Fibroblast of skin of left quadriceps (primary cell): ENCODE data around the gene SLX9.
"Not testable (repeated sequence)": the region's sequence is repeated elsewhere in the genome, so short reads cannot be mapped to it uniquely, and the experiment has no call there.

ENCODE experiments used
- DNase-seq, 2 experiments: peaks; one replicate each; pipeline ENCODE4 v3.0.0-alpha.2; 2013; ENCODE audit warnings: low read depth in 2 of 2

SLX9 gene

DNA sequence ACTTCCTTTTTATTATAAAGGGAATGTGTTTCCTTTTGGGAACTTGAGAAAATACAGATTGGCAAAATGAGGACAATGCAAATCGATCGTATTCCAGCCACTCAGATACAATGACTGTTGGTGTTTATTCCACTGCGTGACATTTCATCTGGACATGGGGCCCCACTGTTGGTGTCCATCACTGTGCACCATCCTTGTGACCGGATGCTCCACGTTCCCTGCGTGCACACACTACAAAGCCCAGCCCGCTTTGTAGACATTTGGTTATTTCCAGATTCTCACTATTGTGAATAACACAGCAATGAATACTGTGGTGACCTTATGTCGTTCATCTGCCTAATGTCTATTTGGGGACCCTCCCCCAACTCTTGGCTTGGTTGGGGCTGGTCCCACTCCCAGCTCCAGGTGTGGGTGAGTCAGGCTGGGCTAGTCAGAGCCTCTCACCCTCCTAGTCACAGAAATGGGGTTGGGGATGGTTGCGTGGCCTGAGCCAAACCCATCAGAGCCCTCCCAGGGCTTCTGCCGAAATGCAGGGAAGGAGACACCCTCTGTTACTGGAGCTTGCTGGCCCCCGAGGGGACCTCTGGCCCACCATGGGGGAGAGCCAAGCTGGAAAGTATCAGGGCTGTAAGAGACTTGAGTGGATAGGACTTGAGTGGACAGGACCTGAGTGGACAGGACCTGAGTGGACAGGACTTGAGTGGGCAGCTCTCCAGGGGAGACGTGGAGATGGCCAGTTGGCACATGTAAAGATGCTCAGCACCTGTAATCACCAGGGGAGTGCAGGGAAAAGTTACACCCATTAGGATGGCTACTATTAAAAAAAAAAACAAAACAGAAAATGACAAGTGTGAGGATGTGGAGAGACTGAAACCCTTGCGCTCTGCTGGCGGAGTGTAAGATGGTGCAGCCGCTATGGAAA lies 77.5 kb downstream of the SLX9 start:
- DNase-seq, result no peak

DNA sequence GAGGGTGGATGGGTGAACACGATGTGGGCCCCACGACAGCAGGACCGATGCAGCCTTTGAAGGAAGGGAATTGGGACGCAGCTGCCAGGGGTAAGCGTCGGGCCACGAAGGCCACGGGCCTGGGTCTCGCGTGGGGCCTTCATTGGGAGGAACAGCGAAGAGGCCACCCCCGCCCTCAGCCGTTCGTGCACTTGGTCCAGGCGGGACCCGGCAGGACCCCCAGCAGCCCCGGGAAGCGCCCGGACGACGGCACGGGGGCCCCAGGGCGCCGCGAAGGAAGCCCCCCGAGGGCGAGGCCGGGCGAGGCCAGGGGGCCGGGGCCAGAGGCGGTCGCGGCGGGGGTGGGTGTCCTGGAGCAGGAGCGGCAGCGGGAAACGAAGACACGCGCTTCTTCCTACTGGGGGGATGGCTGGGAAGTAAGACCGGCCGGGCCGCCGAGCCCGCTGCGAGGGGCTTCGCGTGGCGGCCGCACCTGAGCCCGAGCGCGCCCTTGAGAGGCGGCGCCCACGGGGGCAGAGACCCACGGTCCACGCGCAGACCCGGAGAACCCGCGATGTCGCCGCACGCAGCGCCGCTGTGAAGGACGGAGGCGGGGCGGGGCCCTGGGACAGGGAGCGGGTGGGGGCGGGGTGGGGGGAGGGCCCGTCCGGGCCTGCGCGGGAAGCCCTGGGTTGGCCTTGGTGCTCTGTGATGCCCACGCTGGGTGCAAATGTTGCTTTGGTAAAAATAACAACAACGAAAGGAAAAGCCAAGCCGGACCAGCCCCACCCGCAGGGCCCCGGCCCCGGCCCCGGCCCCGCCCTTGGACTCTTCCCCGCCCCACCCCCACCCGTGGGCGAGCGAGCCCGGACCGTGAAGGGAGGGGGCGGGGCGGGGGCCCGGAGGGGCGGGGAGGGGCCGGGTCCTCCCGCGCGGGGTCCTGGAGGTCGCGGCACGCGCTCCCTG lies 78.6 kb downstream of the SLX9 start:
- no peak for DNase-seq

GRCh38 chr21:45019076-45019886 lies 79.5 kb downstream of the SLX9 start:
- DNase-seq, result no peak

- no peak for DNase-seq
Measured at GRCh38 chr21:45019887-45020537, 80.2 kb downstream of the SLX9 start.

GRCh38 chr21:45020629-45021427 lies 81.0 kb downstream of the SLX9 start:
- DNase-seq, result no peak

DNA sequence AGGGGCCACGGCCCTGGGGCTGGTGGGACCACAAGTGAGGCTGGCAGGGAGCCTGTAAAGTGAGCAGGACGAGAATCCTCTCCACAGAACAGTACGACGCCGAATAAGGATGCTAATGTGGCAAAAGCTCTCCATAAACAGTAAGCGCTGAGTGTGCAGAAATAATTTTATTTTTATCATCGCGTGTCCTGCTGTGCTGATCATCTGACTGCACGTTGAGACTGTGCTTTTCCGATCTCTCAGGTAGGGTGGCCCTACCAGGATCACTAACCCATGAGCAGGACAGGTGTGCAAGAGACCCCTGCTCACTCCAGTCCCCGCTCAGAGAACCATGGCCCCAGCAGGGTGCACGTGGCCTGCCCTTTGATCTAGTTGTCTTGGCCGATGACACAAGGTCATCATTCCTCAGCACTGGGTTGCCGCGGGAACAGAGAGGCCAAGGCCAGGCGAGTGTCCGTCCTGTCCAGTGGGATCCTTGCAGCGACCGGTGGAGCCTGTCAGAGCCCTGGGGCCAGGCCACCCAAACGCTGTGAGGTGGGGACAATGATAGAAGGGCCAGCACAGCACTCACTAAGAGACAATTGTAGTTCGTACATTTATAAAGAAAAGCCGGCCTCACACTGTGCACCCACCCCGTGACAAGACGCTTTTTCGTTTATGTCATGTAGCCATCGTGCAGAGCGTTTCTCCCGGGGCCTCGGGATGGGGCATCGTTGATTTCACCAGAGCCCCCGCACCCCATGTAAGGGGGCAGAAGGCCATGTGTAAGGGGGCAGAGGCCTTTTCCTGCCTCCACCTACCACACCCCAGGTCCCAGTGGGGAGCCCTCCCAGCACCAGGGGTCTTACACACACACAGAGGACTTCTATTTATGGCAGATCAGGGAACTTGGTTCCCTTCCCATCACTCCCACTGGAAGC lies 81.9 kb downstream of the SLX9 start:
- DNase-seq, result no peak

DNA sequence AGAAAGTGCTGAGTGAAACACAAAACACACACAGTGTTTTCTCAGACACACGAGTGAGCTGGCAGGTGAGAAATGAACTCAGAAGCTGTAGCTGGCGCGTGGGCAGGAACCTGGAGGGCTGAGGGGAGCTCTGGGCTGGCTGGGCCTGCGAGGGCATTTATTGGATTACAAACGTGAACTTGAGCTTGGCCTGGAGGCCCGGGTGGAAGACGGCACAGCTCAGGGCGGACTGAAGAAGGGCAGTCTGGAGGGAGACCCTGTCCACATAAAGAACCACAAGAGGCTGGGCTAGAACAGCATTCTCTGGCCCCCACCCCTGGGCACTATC lies 82.5 kb downstream of the SLX9 start:
- no peak for DNase-seq

DNA sequence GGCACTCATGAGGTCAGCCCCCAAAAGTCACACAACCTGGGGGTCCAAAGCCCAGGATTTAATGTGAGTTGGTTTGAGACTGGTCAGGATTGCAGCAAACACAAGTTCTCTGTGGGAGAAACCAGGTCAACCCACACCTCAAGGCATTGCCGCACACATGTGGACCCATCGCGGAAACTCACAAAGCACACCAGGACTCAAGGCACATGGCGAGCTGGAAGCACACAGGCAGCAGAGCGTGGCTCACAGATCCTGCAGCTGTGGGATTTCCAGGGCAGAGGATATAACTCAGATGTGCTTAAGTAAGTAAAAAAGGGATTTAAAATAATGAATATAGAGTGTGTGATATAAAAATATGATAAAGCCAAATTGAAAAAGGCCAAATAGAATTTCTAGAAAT lies 82.9 kb downstream of the SLX9 start:
- DNase-seq, result no peak

DNA sequence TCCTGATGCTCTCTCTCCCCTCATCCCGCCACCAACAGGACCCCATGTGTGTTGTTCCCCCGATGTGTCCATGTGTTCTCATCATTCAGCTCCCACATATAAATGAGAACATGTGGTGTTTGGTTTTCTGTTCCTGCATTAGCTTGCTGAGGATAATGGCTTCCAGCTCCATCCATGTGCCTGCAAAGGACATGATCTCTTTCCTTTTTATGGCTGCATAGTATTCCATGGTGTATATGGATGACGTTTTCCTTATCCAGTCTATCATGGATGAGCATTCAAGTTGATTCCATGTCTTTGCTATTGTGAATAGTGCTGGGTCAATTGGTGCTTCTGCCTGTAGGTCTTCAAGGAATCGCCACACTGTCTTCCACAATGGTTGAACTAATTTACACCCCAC lies 84.7 kb downstream of the SLX9 start:
- not testable (repeated sequence) for DNase-seq

DNA sequence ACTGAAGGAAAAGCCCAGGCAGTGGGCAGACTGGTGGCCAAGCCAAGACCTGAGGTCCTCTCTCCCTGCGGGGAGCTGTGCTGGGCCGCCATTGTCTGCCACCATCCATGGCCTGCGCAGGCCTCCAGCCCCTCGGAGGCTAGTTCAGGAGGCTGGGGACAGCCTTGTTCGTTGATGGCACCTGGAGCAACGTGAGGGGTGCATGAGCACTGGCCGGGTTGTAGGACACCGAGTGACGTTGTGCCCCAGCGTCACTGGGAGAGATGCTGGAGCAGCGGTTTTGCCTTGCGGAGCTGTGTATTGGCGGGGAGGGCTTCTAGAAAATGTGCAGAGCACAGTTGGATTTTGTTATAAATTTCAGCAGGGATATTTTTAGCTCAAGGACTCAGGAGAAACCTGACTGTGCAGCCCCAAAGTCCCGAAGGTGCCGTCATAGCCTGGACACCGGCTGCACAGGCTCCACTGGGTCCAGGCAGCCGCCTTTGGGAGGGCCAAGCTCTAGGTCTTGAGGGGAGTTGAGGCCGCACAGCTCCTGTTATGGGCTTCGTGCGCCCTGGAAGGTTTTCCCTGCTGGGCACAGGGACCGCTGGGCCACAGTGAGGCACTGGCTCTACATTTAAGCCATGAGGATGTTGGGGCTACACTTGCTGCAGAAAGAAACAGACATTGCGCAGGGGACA lies 86.4 kb downstream of the SLX9 start:
- no peak for DNase-seq
